Uterus (tissue), 4 donors: ENCODE measurements around the gene GIT1. TPM values are rescaled to one million over a fixed set of nuclear protein-coding genes. Genes with fewer than 3 reads are reported as not detected.

Source experiments
- DNase-seq, 2 donors: peaks; one replicate each; pipeline ENCODE4 v3.0.0-alpha.2; 2019 to 2020
- H3K27ac ChIP-seq, 2 donors: fragments of 200-600 bp; sonication (generic); 1 replicate in 1 of 2; 2 replicates in 1 of 2; pipeline ENCODE4 v1.5.1; 2016 to 2018
- H3K27me3 ChIP-seq, 2 donors: fragments of 200-600 bp; sonication (generic); one replicate each; pipeline ENCODE4 v1.5.1; 2018 to 2019; ENCODE audit warnings: control low read depth in 1 of 2
- H3K36me3 ChIP-seq, 2 donors: fragments of 200-600 bp; sonication (generic); one replicate each; pipeline ENCODE4 v1.5.1; 2019; ENCODE audit warnings: control low read depth in 1 of 2
- H3K4me1 ChIP-seq, 2 donors: fragments of 200-600 bp; sonication (generic); one replicate each; pipeline ENCODE4 v1.5.1; 2018 to 2019; ENCODE audit warnings: control low read depth in 1 of 2
- H3K4me3 ChIP-seq, 2 donors: fragments of 200-600 bp; sonication (generic); 1 replicate in 1 of 2; 2 replicates in 1 of 2; pipeline ENCODE4 v1.5.1; 2018 to 2019; ENCODE audit warnings: mild to moderate bottlenecking in 1 of 2
- H3K9me3 ChIP-seq, 2 donors: fragments of 200-600 bp; sonication (generic); one replicate each; pipeline ENCODE4 v1.5.1; 2019; ENCODE audit warnings: control low read depth in 1 of 2
- CTCF ChIP-seq, 4 experiments: fragments of 200-600 bp in 2 of 4; fragments of 450-650 bp in 2 of 4; sonication (generic) in 2 of 4; IDR thresholded peaks; one replicate each; pipeline ENCODE4 v1.5.1; 2016 to 2019; ENCODE audit warnings: antibody characterized with exemption in 4 of 4, mild to moderate bottlenecking in 2 of 4, moderate library complexity in 1 of 4
- POLR2A ChIP-seq, 2 donors: fragments of 450-650 bp; IDR thresholded peaks; one replicate each; pipeline ENCODE4 v1.6.1; 2016; ENCODE audit warnings: antibody characterized with exemption in 2 of 2, mild to moderate bottlenecking in 1 of 2, moderate library complexity in 1 of 2
- intact Hi-C: fragments of 100-400 bp; cut with DNase I; formaldehyde crosslinking; loops from one replicate; pipeline ENCODE4 v1.15.1; 2023; ENCODE audit warnings: low total_unique reads
- total RNA-seq, 4 donors: library from RNA; depleted of rRNA in 3 of 4; stranded (reverse); fragments of >200 nt in 3 of 4; gene quantifications; one replicate each; pipeline versions ENCODE4 v1.1.0 to v1.2.4, GENCODE V29; 2014 to 2023
- donor health status: DM: yes; HTN: yes; CAD: no.

Gene GIT1
- total RNA-seq, 4 donors from 2014 or later, result 13.1 to 75.0 (median 22.9) TPM

- H3K4me1 ChIP-seq, result peaks cover 0 to 16% of the 10 kb centered on the region in 2 donors
- intact Hi-C loops, result no loop called here
These were observed 7.4 kb upstream of the GIT1 start for GRCh38 chr17:29596811-29597210.

GRCh38 chr17:29595943-29596774, 6.7 kb upstream of the GIT1 start:
- H3K4me3 ChIP-seq, result no peak overlapping the region
- no peaks in the 10 kb centered on the region for H3K36me3 ChIP-seq
- peaks cover 0 to 17% of the 10 kb centered on the region in 2 donors for H3K4me1 ChIP-seq
- peak in 1 of 2 donors; percentile 15 for DNase-seq
- TF ChIP-seq POLR2A (IDR thresholded peaks at IDR 0.05) (no peak), CTCF (IDR thresholded peaks at IDR 0.05) (no peak)
- no peaks in the 10 kb centered on the region for H3K27me3 ChIP-seq
- H3K27ac ChIP-seq, result no peak overlapping the region
- intact Hi-C loops, result no loop called here
- no peaks in the 10 kb centered on the region for H3K9me3 ChIP-seq

More at GRCh38 chr17:29596811-29597210, 7.4 kb upstream of the GIT1 start:
- TF ChIP-seq CTCF (IDR thresholded peaks at IDR 0.05) (no peak), POLR2A (IDR thresholded peaks at IDR 0.05) (no peak)
- H3K27me3 ChIP-seq, result no peaks in the 10 kb centered on the region
- H3K4me3 ChIP-seq, result no peak overlapping the region
- H3K27ac ChIP-seq, result no peak overlapping the region
- H3K36me3 ChIP-seq, result no peaks in the 10 kb centered on the region
- DNase-seq, result peak in 1 of 2 donors; percentile 36
- H3K9me3 ChIP-seq, result no peaks in the 10 kb centered on the region

DNA sequence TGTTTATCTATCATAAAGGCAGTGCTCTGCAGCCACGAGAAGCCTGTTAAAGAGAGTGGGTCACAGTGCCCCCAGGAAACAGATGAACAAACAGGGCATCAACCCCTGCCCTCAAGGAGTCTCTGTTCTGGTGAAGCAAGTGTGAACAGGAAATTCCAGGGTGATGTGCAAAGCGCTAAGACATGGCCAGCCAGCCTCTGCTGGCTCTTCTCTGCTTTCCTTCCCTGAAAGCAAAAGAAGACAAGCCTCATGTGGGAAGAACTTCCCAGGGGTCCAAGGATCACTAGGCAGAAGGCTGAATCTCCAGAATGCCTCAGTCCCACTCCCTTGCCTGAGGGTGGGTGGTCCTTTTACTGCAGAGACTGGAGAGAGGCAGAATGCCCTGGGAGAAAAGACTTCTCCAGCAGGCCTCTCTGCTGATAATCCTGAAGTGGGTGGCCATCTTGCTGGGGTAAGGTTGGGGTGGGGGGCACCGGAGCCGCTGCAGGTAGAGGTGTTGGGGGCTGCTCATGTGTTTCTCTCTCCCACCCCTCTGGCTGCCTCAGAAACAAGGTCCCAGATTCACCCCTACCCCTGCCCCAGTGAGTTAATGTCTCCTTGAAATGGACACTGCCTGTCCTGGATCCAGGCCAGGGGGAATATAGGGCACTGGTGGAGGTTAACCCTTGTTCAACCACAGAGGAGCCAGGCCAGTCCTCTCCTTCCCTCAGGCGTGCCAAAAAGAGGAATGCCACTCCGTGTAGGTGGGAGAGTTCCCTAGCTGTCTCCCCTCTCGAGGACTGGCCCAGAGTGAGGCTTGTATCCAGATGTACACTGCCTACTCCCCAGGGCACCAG, 5.9 kb upstream of the GIT1 start:
- Histone ChIP-seq H3K9me3 (no peaks in the 10 kb centered on the region), H3K4me3 (no peak overlapping the region), H3K27me3 (no peaks in the 10 kb centered on the region), H3K27ac (no peak overlapping the region), H3K4me1 (peaks cover 0 to 20% of the 10 kb centered on the region in 2 donors), H3K36me3 (no peaks in the 10 kb centered on the region)
- no peak for TF ChIP-seq POLR2A (IDR thresholded peaks at IDR 0.05)
- TF ChIP-seq CTCF (IDR thresholded peaks at IDR 0.05), result no peak
- intact Hi-C loops, result no loop called here
- DNase-seq, result no peak

DNA sequence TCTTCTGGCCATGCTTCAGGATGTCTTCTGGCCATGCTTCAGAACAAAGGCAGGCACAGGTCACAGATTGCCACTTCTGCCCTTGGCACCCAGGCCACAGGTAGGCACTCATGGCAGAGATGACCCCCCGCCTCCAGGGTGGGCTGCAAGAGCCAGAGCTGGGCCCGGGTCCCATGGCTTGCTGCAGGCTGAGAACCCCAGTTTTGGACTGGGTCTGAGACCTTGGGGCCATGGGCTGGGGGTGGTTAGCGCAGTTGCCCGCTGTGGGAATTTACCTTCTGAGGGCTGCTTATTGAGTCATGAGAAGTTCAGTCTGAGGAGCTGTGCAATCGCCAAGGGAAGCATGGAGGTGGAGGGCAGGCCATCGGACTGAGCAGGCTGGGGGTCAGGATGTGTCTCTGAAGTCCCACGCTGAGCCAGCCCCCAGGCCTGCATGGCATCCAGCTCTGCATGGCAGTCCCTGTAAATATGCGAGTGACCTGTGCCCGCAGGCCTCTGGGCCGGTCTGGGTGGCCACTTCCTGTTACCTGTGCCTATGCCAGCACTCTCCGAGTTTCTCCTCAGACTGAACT, 5.2 kb upstream of the GIT1 start:
- no peak for TF ChIP-seq POLR2A (IDR thresholded peaks at IDR 0.05)
- no peak for TF ChIP-seq CTCF (IDR thresholded peaks at IDR 0.05)
- peak; percentile 16 to 21 for DNase-seq
- peaks cover 0 to 23% of the 10 kb centered on the region in 2 donors for H3K4me1 ChIP-seq
- H3K27ac ChIP-seq, result no peak overlapping the region
- no peak overlapping the region for H3K4me3 ChIP-seq
- no peaks in the 10 kb centered on the region for H3K27me3 ChIP-seq
- no peaks in the 10 kb centered on the region for H3K36me3 ChIP-seq
- no peaks in the 10 kb centered on the region for H3K9me3 ChIP-seq
- intact Hi-C loops, result no loop called here
